H9 (cell line): ENCODE measurements around the gene PRR7. TPM values are rescaled to one million over a fixed set of nuclear protein-coding genes. Genes with fewer than 3 reads are reported as not detected.

Experiments
- DNase-seq: peaks from one replicate; pipeline ENCODE4 v3.0.0-alpha.2; 2017
- H2AFZ ChIP-seq: one replicate; pipeline ENCODE4 v1.6.1; 2013; ENCODE audit warnings: mild to moderate bottlenecking, low read length, control low read depth, moderate library complexity
- H2AK5ac ChIP-seq: 2 replicates; pipeline ENCODE4 v1.6.1; 2013; ENCODE audit warnings: low read length, control low read depth, mixed read lengths; ENCODE audit not compliant: insufficient read length
- H2BK120ac ChIP-seq: one replicate; pipeline ENCODE4 v1.6.1; 2013; ENCODE audit warnings: low read depth, mild to moderate bottlenecking, low read length, control low read depth, inconsistent platforms; ENCODE audit not compliant: poor library complexity, severe bottlenecking
- H2BK12ac ChIP-seq: 2 replicates; pipeline ENCODE4 v1.6.1; 2013; ENCODE audit warnings: low read length, control low read depth, mixed read lengths, low read depth; ENCODE audit not compliant: insufficient read length
- H2BK15ac ChIP-seq: 2 replicates; pipeline ENCODE4 v1.6.1; 2013; ENCODE audit warnings: low read depth, low read length, control low read depth
- H2BK20ac ChIP-seq: one replicate; pipeline ENCODE4 v1.6.1; 2013; ENCODE audit warnings: low read depth, mild to moderate bottlenecking, low read length, control low read depth, inconsistent platforms; ENCODE audit not compliant: poor library complexity, severe bottlenecking
- H2BK5ac ChIP-seq: 2 replicates; pipeline ENCODE4 v1.6.1; 2013; ENCODE audit warnings: low read length, control low read depth, mixed read lengths; ENCODE audit not compliant: insufficient read length
- H3K14ac ChIP-seq: 2 replicates; pipeline ENCODE4 v1.6.1; 2013; ENCODE audit warnings: low read length, control low read depth; ENCODE audit not compliant: insufficient read depth
- H3K18ac ChIP-seq: 2 replicates; pipeline ENCODE4 v1.6.1; 2013; ENCODE audit warnings: low read depth, mild to moderate bottlenecking, mixed read lengths, low read length, control low read depth; ENCODE audit not compliant: insufficient read length
- H3K23ac ChIP-seq: 2 replicates; pipeline ENCODE4 v1.6.1; 2013; ENCODE audit warnings: low read length, control low read depth, mixed read lengths, low read depth; ENCODE audit not compliant: insufficient read length
- H3K23me2 ChIP-seq: 2 replicates; pipeline ENCODE4 v1.6.1; 2013; ENCODE audit warnings: low read depth, mild to moderate bottlenecking, mixed read lengths, low read length, control low read depth; ENCODE audit not compliant: insufficient read length, poor library complexity, severe bottlenecking
- H3K27ac ChIP-seq: 2 replicates; pipeline ENCODE4 v1.5.1; 2013; ENCODE audit warnings: low read length, control low read depth, mixed read lengths, low read depth; ENCODE audit not compliant: insufficient read length
- H3K27me3 ChIP-seq: 2 replicates; pipeline ENCODE4 v1.6.1; 2013; ENCODE audit warnings: low read length, control low read depth, inconsistent platforms; ENCODE audit not compliant: insufficient read depth
- H3K4ac ChIP-seq: 2 replicates; pipeline ENCODE4 v1.6.1; 2013; ENCODE audit warnings: low read depth, mild to moderate bottlenecking, control low read depth, inconsistent platforms, low read length, moderate library complexity
- H3K4me1 ChIP-seq: 2 replicates; pipeline ENCODE4 v1.6.1; 2013; ENCODE audit warnings: low read length, control low read depth, inconsistent platforms; ENCODE audit not compliant: insufficient read depth
- H3K4me2 ChIP-seq: 2 replicates; pipeline ENCODE4 v1.6.1; 2013; ENCODE audit warnings: low read length, control low read depth, mixed read lengths; ENCODE audit not compliant: insufficient read length, insufficient read depth
- H3K56ac ChIP-seq: 2 replicates; pipeline ENCODE4 v1.6.1; 2013; ENCODE audit warnings: low read depth, mild to moderate bottlenecking, mixed read lengths, low read length, control low read depth; ENCODE audit not compliant: insufficient read length
- H3K79me1 ChIP-seq: 2 replicates; pipeline ENCODE4 v1.6.1; 2013; ENCODE audit warnings: low read depth, mild to moderate bottlenecking, moderate library complexity, low read length, control low read depth, inconsistent platforms; ENCODE audit not compliant: insufficient read depth, poor library complexity, severe bottlenecking
- H3K79me2 ChIP-seq: 2 replicates; pipeline ENCODE4 v1.6.1; 2013; ENCODE audit warnings: low read length, control low read depth, inconsistent platforms; ENCODE audit not compliant: insufficient read depth
- H3K9ac ChIP-seq: 2 replicates; pipeline ENCODE4 v1.6.1; 2013; ENCODE audit warnings: low read length, control low read depth, mixed read lengths; ENCODE audit not compliant: insufficient read length; ENCODE audit errors: extremely low read depth
- H3K9me3 ChIP-seq: one replicate; pipeline ENCODE4 v1.6.1; 2013; ENCODE audit warnings: low read depth, low read length, inconsistent platforms; ENCODE audit not compliant: control insufficient read depth
- H3T11ph ChIP-seq: one replicate; pipeline ENCODE4 v1.6.1; 2013; ENCODE audit warnings: mild to moderate bottlenecking, low read length, control low read depth, inconsistent platforms
- H4K20me1 ChIP-seq: one replicate; pipeline ENCODE4 v1.6.1; 2013; ENCODE audit not compliant: control insufficient read depth, insufficient read length, insufficient read depth
- H4K5ac ChIP-seq: 2 replicates; pipeline ENCODE4 v1.6.1; 2013; ENCODE audit warnings: low read depth, mild to moderate bottlenecking, mixed read lengths, low read length, control low read depth; ENCODE audit not compliant: insufficient read length
- H4K8ac ChIP-seq: replicated peaks from 2 replicates; pipeline ENCODE4 v1.6.1; 2013; ENCODE audit warnings: low read length, control low read depth, mixed read lengths, low read depth; ENCODE audit not compliant: insufficient read length
- H4K91ac ChIP-seq: 2 replicates; pipeline ENCODE4 v1.6.1; 2013; ENCODE audit warnings: low read depth, mild to moderate bottlenecking, moderate library complexity, mixed read lengths, low read length, control low read depth; ENCODE audit not compliant: insufficient read length
- H3K27ac Mint-ChIP-seq, 3 experiments: 2 replicates in 2 of 3; 3 replicates in 1 of 3; pipeline ENCODE4 v1.8.0; 2020 to 2021; ENCODE audit warnings: mixed read lengths in 3 of 3, mild to moderate bottlenecking in 1 of 3, moderate library complexity in 1 of 3
- H3K27me3 Mint-ChIP-seq: 2 replicates; pipeline ENCODE4 v1.8.0; 2021; ENCODE audit warnings: low read depth, mild to moderate bottlenecking, moderate library complexity, mixed read lengths
- H3K36me3 Mint-ChIP-seq, 3 experiments: 2 replicates in 2 of 3; 3 replicates in 1 of 3; pipeline ENCODE4 v1.8.0; 2020 to 2021; ENCODE audit warnings: low read depth in 3 of 3, mixed read lengths in 3 of 3; ENCODE audit not compliant: insufficient read depth in 1 of 3
- H3K4me1 Mint-ChIP-seq, 2 experiments: 2 replicates each; pipeline ENCODE4 v1.8.0; 2020; ENCODE audit warnings: mixed read lengths in 2 of 2
- H3K4me3 Mint-ChIP-seq, 2 experiments: 2 replicates in 1 of 2; 3 replicates in 1 of 2; pipeline ENCODE4 v1.8.0; 2020 to 2021; ENCODE audit warnings: mild to moderate bottlenecking in 2 of 2, mixed read lengths in 2 of 2, moderate library complexity in 1 of 2
- H3K9me3 Mint-ChIP-seq, 2 experiments: 2 replicates in 1 of 2; 3 replicates in 1 of 2; pipeline ENCODE4 v1.8.0; 2020; ENCODE audit warnings: mild to moderate bottlenecking in 2 of 2, mixed read lengths in 2 of 2, moderate library complexity in 1 of 2
- CTCF ChIP-seq: fragments of 200-600 bp; sonication (generic); conservative IDR thresholded peaks from 3 replicates; pipeline ENCODE4 v1.8.0; 2021; ENCODE audit warnings: antibody characterized with exemption, mild to moderate bottlenecking
- WGBS: extraction: QIAGEN DNeasy Blood & Tissue Kit; methylation state at CpG from one replicate; pipeline ENCODE4 v1.1.7; 2013; ENCODE audit warnings: missing lambda C conversion rate, low lambda C conversion rate, mixed read lengths; ENCODE audit not compliant: insufficient read length; ENCODE audit errors: extremely low coverage; 5-methylcytosine and 5-hydroxymethylcytosine counted together
- total RNA-seq: library from RNA; stranded (reverse); gene quantifications from 2 replicates; pipeline ENCODE4 v1.2.1, GENCODE V29; 2021

The PRR7 gene
- total RNA-seq, 1 experiment from 2014 or later: 9.6 TPM

- Histone ChIP-seq H3K14ac (no peak overlapping the region), H2BK15ac (no peak overlapping the region), H2AFZ (no peak overlapping the region), H3K9ac (no peak overlapping the region), H3K4me2 (no peak overlapping the region), H3K4ac (no peak overlapping the region), H3K23ac (no peak overlapping the region), H3K27ac (no peak overlapping the region), H4K91ac (no peak overlapping the region), H3K56ac (no peak overlapping the region), H4K20me1 (peaks cover 2% of the 10 kb centered on the region), H2AK5ac (no peak overlapping the region), H2BK20ac (no peak overlapping the region), H3K9me3 (no peaks in the 10 kb centered on the region), H3K79me2 (no peaks in the 10 kb centered on the region; the same call in 1 of the 2 replicates), H3K23me2 (peaks cover under 1% of the 10 kb centered on the region), H2BK12ac (no peak overlapping the region), H2BK5ac (no peak overlapping the region), H3K4me1 (no peaks in the 10 kb centered on the region; the same call in 1 of the 2 replicates), H2BK120ac (no peak overlapping the region), H3K18ac (no peak overlapping the region), H3T11ph (no peak overlapping the region), H3K27me3 (no peaks in the 10 kb centered on the region), H3K79me1 (no peaks in the 10 kb centered on the region), H4K5ac (no peak overlapping the region), H4K8ac (no peak overlapping the region)
- no peak for DNase-seq
- Mint-ChIP-seq H3K4me3 (no peak overlapping the region), H3K4me1 (peaks cover 11 to 26% of the 10 kb centered on the region in 2 experiments), H3K9me3 (no peaks in the 10 kb centered on the region), H3K36me3 (peaks cover 11 to 58% (median 52%) of the 10 kb centered on the region in 3 experiments; a peak in 6 of 7 replicates), H3K27ac (no peak overlapping the region), H3K27me3 (peaks cover 1% of the 10 kb centered on the region; the same call in 1 of the 2 replicates)
- no peak for TF ChIP-seq CTCF
- WGBS: no CpG with 5 or more reads among the region's 18 CpGs
Measured at GRCh38 chr5:177432143-177432838, 14.3 kb upstream of the PRR7 start.
